ENCODE measurements around the gene RAG2. TPM values are rescaled to one million over a fixed set of nuclear protein-coding genes. Genes with fewer than 3 reads are reported as not detected.
A peak's percentile ranks its signal among the peaks of the same experiment; 100 is the strongest.

The RAG2 gene
- total and polyA plus RNA-seq, 4 donors: not detected

GRCh38 chr11:36627006-36627405, 29.0 kb upstream of the RAG2 start:
- ATAC-seq (ENCODE audit: insufficient read depth, low FRiP score): no peak

DNA sequence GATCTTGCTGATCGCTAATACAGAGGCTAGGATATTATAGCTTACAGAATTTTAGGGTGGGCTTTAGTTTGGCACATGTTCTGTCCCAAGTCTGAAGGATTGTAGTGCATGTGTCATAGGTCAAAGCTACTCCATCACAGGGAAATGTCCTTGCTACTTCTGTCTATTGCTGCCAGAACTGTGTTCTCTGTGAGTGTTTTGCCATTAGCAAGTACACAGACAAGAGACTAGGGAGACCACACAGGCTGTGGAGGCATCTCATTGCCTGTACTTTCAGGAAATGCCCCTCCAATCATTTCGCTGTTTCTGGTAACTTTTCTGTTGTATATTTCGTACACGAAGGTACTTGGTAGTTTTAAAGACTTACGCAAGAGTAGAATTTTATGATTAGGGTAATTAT, 25.5 kb upstream of the RAG2 start:
- ATAC-seq (ENCODE audit: insufficient read depth, low FRiP score): no peak
- TF ChIP-seq, protein P1, sequence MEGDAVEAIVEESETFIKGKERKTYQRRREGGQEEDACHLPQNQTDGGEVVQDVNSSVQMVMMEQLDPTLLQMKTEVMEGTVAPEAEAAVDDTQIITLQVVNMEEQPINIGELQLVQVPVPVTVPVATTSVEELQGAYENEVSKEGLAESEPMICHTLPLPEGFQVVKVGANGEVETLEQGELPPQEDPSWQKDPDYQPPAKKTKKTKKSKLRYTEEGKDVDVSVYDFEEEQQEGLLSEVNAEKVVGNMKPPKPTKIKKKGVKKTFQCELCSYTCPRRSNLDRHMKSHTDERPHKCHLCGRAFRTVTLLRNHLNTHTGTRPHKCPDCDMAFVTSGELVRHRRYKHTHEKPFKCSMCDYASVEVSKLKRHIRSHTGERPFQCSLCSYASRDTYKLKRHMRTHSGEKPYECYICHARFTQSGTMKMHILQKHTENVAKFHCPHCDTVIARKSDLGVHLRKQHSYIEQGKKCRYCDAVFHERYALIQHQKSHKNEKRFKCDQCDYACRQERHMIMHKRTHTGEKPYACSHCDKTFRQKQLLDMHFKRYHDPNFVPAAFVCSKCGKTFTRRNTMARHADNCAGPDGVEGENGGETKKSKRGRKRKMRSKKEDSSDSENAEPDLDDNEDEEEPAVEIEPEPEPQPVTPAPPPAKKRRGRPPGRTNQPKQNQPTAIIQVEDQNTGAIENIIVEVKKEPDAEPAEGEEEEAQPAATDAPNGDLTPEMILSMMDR (IDR thresholded peaks at IDR 0.05; ENCODE audit: control extremely low read depth, extremely low read depth): no peak
- WGBS, 2 donors: 85 to 92% methylated on average over 5 of the region's 5 CpGs
- Histone ChIP-seq H3K36me3 (ENCODE audit: control insufficient read depth in 4 of 4, insufficient read depth in 4 of 4, low read length in 4 of 4) (peaks cover 0 to 3% (median 0%) of the 10 kb centered on the region in 4 donors), H3K4me3 (no peak overlapping the region), H3K9me3 (ENCODE audit: control insufficient read depth in 4 of 4, insufficient read depth in 3 of 4, low read length in 3 of 4) (no peaks in the 10 kb centered on the region), H3K9ac (ENCODE audit: insufficient read depth in 1 of 2, low read length in 2 of 2) (no peak overlapping the region), H3K27me3 (ENCODE audit: control insufficient read depth in 3 of 3, insufficient read depth in 3 of 3, low read length in 2 of 3) (no peaks in the 10 kb centered on the region), H3K4me1 (ENCODE audit: control insufficient read depth in 5 of 5, insufficient read depth in 5 of 5, low read length in 5 of 5) (peaks cover 0 to 15% (median 8%) of the 10 kb centered on the region in 5 donors), H3K27ac (ENCODE audit: low read depth in 1 of 2, low read length in 1 of 2) (no peak overlapping the region)
- DNase-seq: peak; percentile 36 to 54 (median 38)

More at GRCh38 chr11:36627006-36627405, 29.0 kb upstream of the RAG2 start:
- Histone ChIP-seq H3K9ac (ENCODE audit: insufficient read depth in 1 of 2, low read length in 2 of 2) (no peak overlapping the region), H3K27ac (ENCODE audit: low read depth in 1 of 2, low read length in 1 of 2) (no peak overlapping the region), H3K27me3 (ENCODE audit: control insufficient read depth in 3 of 3, insufficient read depth in 3 of 3, low read length in 2 of 3) (no peaks in the 10 kb centered on the region), H3K4me3 (no peak overlapping the region), H3K4me1 (ENCODE audit: control insufficient read depth in 5 of 5, insufficient read depth in 5 of 5, low read length in 5 of 5) (peaks cover 0 to 8% (median 0%) of the 10 kb centered on the region in 5 donors), H3K36me3 (ENCODE audit: control insufficient read depth in 4 of 4, insufficient read depth in 4 of 4, low read length in 4 of 4) (peaks cover 0 to 3% (median 0%) of the 10 kb centered on the region in 4 donors), H3K9me3 (ENCODE audit: control insufficient read depth in 4 of 4, insufficient read depth in 3 of 4, low read length in 3 of 4) (no peaks in the 10 kb centered on the region)
- no peak for DNase-seq
- TF ChIP-seq, protein P1 (IDR thresholded peaks at IDR 0.05; ENCODE audit: control extremely low read depth, extremely low read depth): no peak
- 87 to 100% methylated on average over 1 of the region's 1 CpG for WGBS, 2 donors

- Histone ChIP-seq H3K9ac (ENCODE audit: insufficient read depth in 1 of 2, low read length in 2 of 2) (no peak overlapping the region), H3K4me1 (ENCODE audit: control insufficient read depth in 5 of 5, insufficient read depth in 5 of 5, low read length in 5 of 5) (peaks cover 0 to 18% (median 8%) of the 10 kb centered on the region in 5 donors), H3K9me3 (ENCODE audit: control insufficient read depth in 4 of 4, insufficient read depth in 3 of 4, low read length in 3 of 4) (no peaks in the 10 kb centered on the region), H3K4me3 (no peak overlapping the region), H3K27me3 (ENCODE audit: control insufficient read depth in 3 of 3, insufficient read depth in 3 of 3, low read length in 2 of 3) (no peaks in the 10 kb centered on the region), H3K27ac (ENCODE audit: low read depth in 1 of 2, low read length in 1 of 2) (no peak overlapping the region), H3K36me3 (ENCODE audit: control insufficient read depth in 4 of 4, insufficient read depth in 4 of 4, low read length in 4 of 4) (peaks cover 0 to 3% (median 0%) of the 10 kb centered on the region in 4 donors)
- DNase-seq: peak; percentile 50 to 79 (median 77)
- no peak for ATAC-seq (ENCODE audit: insufficient read depth, low FRiP score)
- 70 to 80% methylated on average over 3 of the region's 3 CpGs for WGBS, 2 donors
- TF ChIP-seq, protein P1 (IDR thresholded peaks at IDR 0.05; ENCODE audit: control extremely low read depth, extremely low read depth): no peak
Observed at GRCh38 chr11:36622431-36623136, 24.5 kb upstream of the RAG2 start.
